ENCODE results near the gene PREP.

Gene PREP

DNA sequence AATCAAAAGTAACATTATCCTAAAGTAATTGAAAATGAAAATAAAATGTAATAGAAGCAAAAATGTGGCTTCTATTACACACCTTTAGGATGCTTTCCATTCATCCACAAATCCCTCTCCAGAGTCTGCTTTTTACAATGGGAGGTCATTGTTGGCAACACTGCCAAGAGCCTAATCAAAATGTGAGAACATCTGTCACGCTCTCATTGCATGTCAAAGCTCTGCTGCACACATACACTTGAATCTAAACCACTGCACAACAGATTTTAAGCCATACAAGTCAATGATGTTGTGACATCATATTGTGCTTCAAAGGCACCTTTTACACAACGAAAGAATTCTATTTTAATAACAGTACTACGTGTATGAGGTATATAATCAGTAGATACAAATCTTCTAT is 82.1 kb downstream of the PREP start:
- H4K91ac ChIP-seq (ENCODE audit: low read length), result no peak overlapping the region
- no peak overlapping the region for H3K27ac ChIP-seq (ENCODE audit: low read length, poor library complexity, severe bottlenecking)
- no peak overlapping the region for H4K8ac ChIP-seq (ENCODE audit: low read length)
- no peak overlapping the region for H2BK5ac ChIP-seq (ENCODE audit: low read depth, low read length, poor library complexity, severe bottlenecking)
- no peak overlapping the region for H3K9ac ChIP-seq (ENCODE audit: low read length)
- H3K79me1 ChIP-seq (replicated peaks; ENCODE audit: low read length, poor library complexity, severe bottlenecking), result peaks cover 5% of the 10 kb centered on the region
- H3K4ac ChIP-seq (ENCODE audit: low read depth in 1 of 2, low read length in 2 of 2), result no peak overlapping the region
- H3K9me3 ChIP-seq (ENCODE audit: control insufficient read depth, low read length), result no peaks in the 10 kb centered on the region
- no peaks in the 10 kb centered on the region for H3K27me3 ChIP-seq (ENCODE audit: control insufficient read depth in 1 of 2, insufficient read depth in 1 of 2, low read length in 2 of 2)
- no peak for DNase-seq
- H3K18ac ChIP-seq (ENCODE audit: low read depth in 1 of 2, low read length in 2 of 2), result no peak overlapping the region
- H2BK15ac ChIP-seq (ENCODE audit: low read depth, poor library complexity, severe bottlenecking), result no peak overlapping the region
- H3K4me3 ChIP-seq (ENCODE audit: insufficient read depth in 1 of 2, low read depth in 1 of 2, low read length in 2 of 2), result no peak overlapping the region
- H2BK120ac ChIP-seq (ENCODE audit: low read depth, low read length), result no peak overlapping the region
- peaks cover 0 to 53% of the 10 kb centered on the region in 2 experiments for H3K36me3 ChIP-seq (ENCODE audit: control insufficient read depth in 1 of 2, insufficient read depth in 2 of 2, low read depth in 1 of 2, low read length in 2 of 2)
- H3K23ac ChIP-seq (ENCODE audit: low read length in 2 of 2), result no peak overlapping the region
- no peak overlapping the region for H3K14ac ChIP-seq (ENCODE audit: low read length in 2 of 2)
- H2AK5ac ChIP-seq (ENCODE audit: low read length, severe bottlenecking), result no peak overlapping the region
- 100% methylated on average over 1 of the region's 3 CpGs for WGBS
- H2AFZ ChIP-seq (ENCODE audit: low read depth, low read length), result no peak overlapping the region
- peaks cover 4% of the 10 kb centered on the region for H3K4me1 ChIP-seq (ENCODE audit: control insufficient read depth, insufficient read depth, low read depth, low read length)
- no peak overlapping the region for H2BK12ac ChIP-seq (ENCODE audit: low read length in 2 of 2)
- no peak overlapping the region for H3K4me2 ChIP-seq (ENCODE audit: low read length, poor library complexity, severe bottlenecking)

- WGBS, result 78% methylated on average over 1 of the region's 1 CpG
- Histone ChIP-seq H2BK15ac (ENCODE audit: low read depth, poor library complexity, severe bottlenecking) (no peak overlapping the region), H2AK5ac (ENCODE audit: low read length, severe bottlenecking) (peak overlapping the region; percentile 10), H3K4me1 (ENCODE audit: control insufficient read depth, insufficient read depth, low read depth, low read length) (peaks cover 4% of the 10 kb centered on the region), H3K79me1 (replicated peaks; ENCODE audit: low read length, poor library complexity, severe bottlenecking) (peaks cover 5% of the 10 kb centered on the region), H3K4ac (ENCODE audit: low read depth in 1 of 2, low read length in 2 of 2) (no peak overlapping the region), H3K23ac (ENCODE audit: low read length in 2 of 2) (no peak overlapping the region), H2AFZ (ENCODE audit: low read depth, low read length) (no peak overlapping the region), H2BK120ac (ENCODE audit: low read depth, low read length) (no peak overlapping the region), H3K27me3 (ENCODE audit: control insufficient read depth in 1 of 2, insufficient read depth in 1 of 2, low read length in 2 of 2) (no peaks in the 10 kb centered on the region), H3K27ac (ENCODE audit: low read length, poor library complexity, severe bottlenecking) (no peak overlapping the region), H3K18ac (ENCODE audit: low read depth in 1 of 2, low read length in 2 of 2) (no peak overlapping the region), H3K14ac (ENCODE audit: low read length in 2 of 2) (no peak overlapping the region), H4K91ac (ENCODE audit: low read length) (no peak overlapping the region), H3K36me3 (ENCODE audit: control insufficient read depth in 1 of 2, insufficient read depth in 2 of 2, low read depth in 1 of 2, low read length in 2 of 2) (peaks cover 0 to 58% of the 10 kb centered on the region in 2 experiments), H3K9ac (ENCODE audit: low read length) (no peak overlapping the region), H4K8ac (ENCODE audit: low read length) (no peak overlapping the region), H3K4me2 (ENCODE audit: low read length, poor library complexity, severe bottlenecking) (no peak overlapping the region), H2BK12ac (ENCODE audit: low read length in 2 of 2) (no peak overlapping the region), H2BK5ac (ENCODE audit: low read depth, low read length, poor library complexity, severe bottlenecking) (no peak overlapping the region), H3K4me3 (ENCODE audit: insufficient read depth in 1 of 2, low read depth in 1 of 2, low read length in 2 of 2) (no peak overlapping the region), H3K9me3 (ENCODE audit: control insufficient read depth, low read length) (no peaks in the 10 kb centered on the region)
- no peak for DNase-seq
Measured at GRCh38 chr6:105320271-105320670, 82.6 kb downstream of the PREP start.

- Histone ChIP-seq H2BK5ac (ENCODE audit: low read depth, low read length, poor library complexity, severe bottlenecking) (no peak overlapping the region), H2BK12ac (ENCODE audit: low read length in 2 of 2) (no peak overlapping the region), H3K4me1 (ENCODE audit: control insufficient read depth, insufficient read depth, low read depth, low read length) (peaks cover 4% of the 10 kb centered on the region), H3K18ac (ENCODE audit: low read depth in 1 of 2, low read length in 2 of 2) (no peak overlapping the region), H3K23ac (ENCODE audit: low read length in 2 of 2) (no peak overlapping the region), H2AFZ (ENCODE audit: low read depth, low read length) (no peak overlapping the region), H3K9ac (ENCODE audit: low read length) (no peak overlapping the region), H3K4ac (ENCODE audit: low read depth in 1 of 2, low read length in 2 of 2) (no peak overlapping the region), H3K27ac (ENCODE audit: low read length, poor library complexity, severe bottlenecking) (peak overlapping the region; percentile 27), H2BK120ac (ENCODE audit: low read depth, low read length) (no peak overlapping the region), H3K14ac (ENCODE audit: low read length in 2 of 2) (no peak overlapping the region), H4K91ac (ENCODE audit: low read length) (no peak overlapping the region), H3K79me1 (replicated peaks; ENCODE audit: low read length, poor library complexity, severe bottlenecking) (peaks cover 5% of the 10 kb centered on the region), H4K8ac (ENCODE audit: low read length) (no peak overlapping the region), H3K27me3 (ENCODE audit: control insufficient read depth in 1 of 2, insufficient read depth in 1 of 2, low read length in 2 of 2) (no peaks in the 10 kb centered on the region), H3K4me2 (ENCODE audit: low read length, poor library complexity, severe bottlenecking) (no peak overlapping the region), H3K4me3 (ENCODE audit: insufficient read depth in 1 of 2, low read depth in 1 of 2, low read length in 2 of 2) (no peak overlapping the region), H2BK15ac (ENCODE audit: low read depth, poor library complexity, severe bottlenecking) (no peak overlapping the region), H2AK5ac (ENCODE audit: low read length, severe bottlenecking) (no peak overlapping the region), H3K36me3 (ENCODE audit: control insufficient read depth in 1 of 2, insufficient read depth in 2 of 2, low read depth in 1 of 2, low read length in 2 of 2) (peaks cover 0 to 58% of the 10 kb centered on the region in 2 experiments), H3K9me3 (ENCODE audit: control insufficient read depth, low read length) (no peaks in the 10 kb centered on the region)
- no CpG with 5 or more reads among the region's 1 CpG for WGBS
- no peak for DNase-seq
Measured at GRCh38 chr6:105319331-105319730, 83.6 kb downstream of the PREP start.

- Histone ChIP-seq H2AK5ac (ENCODE audit: low read length, severe bottlenecking) (no peak overlapping the region), H3K79me1 (replicated peaks; ENCODE audit: low read length, poor library complexity, severe bottlenecking) (peaks cover 5% of the 10 kb centered on the region), H3K4ac (ENCODE audit: low read depth in 1 of 2, low read length in 2 of 2) (no peak overlapping the region), H2AFZ (ENCODE audit: low read depth, low read length) (no peak overlapping the region), H3K23ac (ENCODE audit: low read length in 2 of 2) (no peak overlapping the region), H3K27me3 (ENCODE audit: control insufficient read depth in 1 of 2, insufficient read depth in 1 of 2, low read length in 2 of 2) (no peaks in the 10 kb centered on the region), H2BK120ac (ENCODE audit: low read depth, low read length) (no peak overlapping the region), H2BK5ac (ENCODE audit: low read depth, low read length, poor library complexity, severe bottlenecking) (no peak overlapping the region), H3K4me3 (ENCODE audit: insufficient read depth in 1 of 2, low read depth in 1 of 2, low read length in 2 of 2) (no peak overlapping the region), H2BK15ac (ENCODE audit: low read depth, poor library complexity, severe bottlenecking) (no peak overlapping the region), H3K4me2 (ENCODE audit: low read length, poor library complexity, severe bottlenecking) (peak overlapping the region; percentile 8), H2BK12ac (ENCODE audit: low read length in 2 of 2) (no peak overlapping the region), H4K91ac (ENCODE audit: low read length) (no peak overlapping the region), H3K4me1 (ENCODE audit: control insufficient read depth, insufficient read depth, low read depth, low read length) (peaks cover 4% of the 10 kb centered on the region), H4K8ac (ENCODE audit: low read length) (no peak overlapping the region), H3K36me3 (ENCODE audit: control insufficient read depth in 1 of 2, insufficient read depth in 2 of 2, low read depth in 1 of 2, low read length in 2 of 2) (peaks cover 0 to 58% of the 10 kb centered on the region in 2 experiments), H3K9ac (ENCODE audit: low read length) (no peak overlapping the region), H3K14ac (ENCODE audit: low read length in 2 of 2) (no peak overlapping the region), H3K18ac (ENCODE audit: low read depth in 1 of 2, low read length in 2 of 2) (no peak overlapping the region), H3K27ac (ENCODE audit: low read length, poor library complexity, severe bottlenecking) (peak overlapping the region; percentile 68), H3K9me3 (ENCODE audit: control insufficient read depth, low read length) (no peaks in the 10 kb centered on the region)
- DNase-seq, result peak; percentile 30
- 74% methylated on average over 5 of the region's 7 CpGs for WGBS
Measured at GRCh38 chr6:105318660-105319059, 84.2 kb downstream of the PREP start.
